Kidney tubule cell (primary cell): ENCODE data around the gene URM1.

Experiments used
- DNase-seq: peaks from one replicate; pipeline ENCODE4 v3.0.0-alpha.2; 2018; ENCODE audit warnings: low spot score

The URM1 gene

GRCh38 chr9:128349125-128349524 lies 22.0 kb upstream of the URM1 start:
- no peak for DNase-seq

- no peak for DNase-seq
Observed at GRCh38 chr9:128349772-128350171, 21.4 kb upstream of the URM1 start.

GRCh38 chr9:128355451-128355850 lies 15.7 kb upstream of the URM1 start:
- DNase-seq: no peak

GRCh38 chr9:128358090-128358489 lies 13.1 kb upstream of the URM1 start:
- DNase-seq: no peak

GRCh38 chr9:128358861-128359260 lies 12.3 kb upstream of the URM1 start:
- no peak for DNase-seq

GRCh38 chr9:128360826-128361225 lies 10.3 kb upstream of the URM1 start:
- no peak for DNase-seq

- DNase-seq: no peak
Observed at GRCh38 chr9:128361296-128361985, 9.7 kb upstream of the URM1 start.

GRCh38 chr9:128361986-128362646 lies 9.1 kb upstream of the URM1 start:
- peak; percentile 82 for DNase-seq

- no peak for DNase-seq
Observed at GRCh38 chr9:128362774-128363173, 8.4 kb upstream of the URM1 start.

- DNase-seq: no peak
Observed at GRCh38 chr9:128365525-128365924, 5.6 kb upstream of the URM1 start.

- no peak for DNase-seq
Observed at GRCh38 chr9:128369024-128369706, 2.0 kb upstream of the URM1 start.

- no peak for DNase-seq
Observed at GRCh38 chr9:128370367-128370751, 815 bp upstream of the URM1 start.

GRCh38 chr9:128371630-128372117 lies 500 bp downstream of the URM1 start:
- DNase-seq: peak; percentile 25

- peak; percentile 30 for DNase-seq
Observed at GRCh38 chr9:128372188-128372641, 1.0 kb downstream of the URM1 start.

- DNase-seq: peak; percentile 41
Observed at GRCh38 chr9:128372784-128373183, 1.6 kb downstream of the URM1 start.

- no peak for DNase-seq
Observed at GRCh38 chr9:128374221-128374675, 3.1 kb downstream of the URM1 start.

GRCh38 chr9:128375865-128376264 lies 4.7 kb downstream of the URM1 start:
- DNase-seq: no peak

- no peak for DNase-seq
Observed at GRCh38 chr9:128382261-128382660, 11.1 kb downstream of the URM1 start.

GRCh38 chr9:128383007-128383753 lies 12.0 kb downstream of the URM1 start:
- no peak for DNase-seq

- no peak for DNase-seq
Observed at GRCh38 chr9:128383791-128384190, 12.6 kb downstream of the URM1 start.

- DNase-seq: peak; percentile 6
Observed at GRCh38 chr9:128384801-128385495, 13.8 kb downstream of the URM1 start.
